Activated CD8-positive, alpha-beta T cell treated with anti-CD3 and anti-CD28 coated beads for 36 hours (primary cell): ENCODE data around the gene DISP2. TPM values are rescaled to one million over a fixed set of nuclear protein-coding genes. Genes with fewer than 3 reads are reported as not detected.

Source experiments
- ATAC-seq: fragments of 200-7000 bp; cut with Tn5 transposase; one replicate; pipeline ENCODE4 v1.10.0; 2021; ENCODE audit warnings: mild to moderate bottlenecking, moderate library complexity
- CTCF ChIA-PET: fragments of 350-600 bp; sonication (Branson Sonifier 250); formaldehyde crosslinking; loops from one replicate; lab custom pipeline; 2021; ENCODE audit warnings: antibody characterized with exemption; lab: Charles Lee
- POLR2A ChIA-PET: fragments of 350-600 bp; sonication (Branson Sonifier 250); formaldehyde crosslinking; loops from one replicate; lab custom pipeline; 2021; ENCODE audit warnings: antibody characterized with exemption; lab: Charles Lee
- DNase-seq: peaks from one replicate; pipeline ENCODE4 v3.0.0-alpha.2; 2020
- H3K27ac Mint-ChIP-seq: one replicate; pipeline ENCODE4 v1.8.0; 2021; ENCODE audit warnings: mild to moderate bottlenecking, mixed read lengths
- H3K27me3 Mint-ChIP-seq: one replicate; pipeline ENCODE4 v1.8.0; 2021; ENCODE audit warnings: mixed read lengths
- H3K36me3 Mint-ChIP-seq: one replicate; pipeline ENCODE4 v1.8.0; 2021; ENCODE audit warnings: low read depth, mixed read lengths
- H3K4me1 Mint-ChIP-seq: one replicate; pipeline ENCODE4 v1.8.0; 2021; ENCODE audit warnings: low read depth, mixed read lengths
- H3K4me3 Mint-ChIP-seq: one replicate; pipeline ENCODE4 v1.8.0; 2021; ENCODE audit warnings: mild to moderate bottlenecking, moderate library complexity, mixed read lengths
- H3K9me3 Mint-ChIP-seq: one replicate; pipeline ENCODE4 v1.8.0; 2021; ENCODE audit warnings: mixed read lengths
- intact Hi-C: fragments of 100-400 bp; cut with micrococcal nuclease; formaldehyde crosslinking; loops from one replicate; pipeline ENCODE4 v1.10.0; 2022
- total RNA-seq, 2 experiments: library from RNA; stranded (reverse); gene quantifications; one replicate each; pipeline ENCODE4 v1.2.3, GENCODE V29; 2021
- TF ChIP-seq, protein P1 (sequence below): fragments of 200-600 bp; IDR thresholded peaks from one replicate; pipeline ENCODE4 v1.8.0; 2022; ENCODE audit warnings: antibody characterized with exemption, mild to moderate bottlenecking

The DISP2 gene
- total RNA-seq, 2 experiments from 2014 or later: 0.09 to 0.20 TPM

DNA sequence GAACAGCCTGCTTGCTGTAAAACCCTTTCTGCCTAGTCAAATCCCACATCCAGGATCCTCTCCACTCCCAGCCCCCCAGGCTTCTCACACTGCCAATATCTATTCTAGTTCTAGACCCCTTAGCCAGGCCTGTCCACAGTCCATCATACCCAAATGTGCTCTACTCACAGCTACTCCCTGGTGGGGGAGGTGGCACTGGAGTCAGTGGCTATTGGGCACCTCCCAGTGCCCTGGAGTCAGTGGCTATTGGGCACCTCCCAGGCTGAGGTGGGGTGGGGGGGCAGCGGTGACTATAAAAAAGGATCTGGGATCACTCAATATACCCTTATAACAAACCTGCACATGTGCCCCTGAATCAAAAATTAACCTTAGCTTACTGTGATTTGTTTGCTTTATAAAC is 773 bp upstream of the DISP2 start:
- DNase-seq: no peak
- ChIA-PET CTCF (interaction anchor here (0.9 to 7.7 kb wide), 7 partner anchors 11 to 82 kb away, joined by 3 to 71 read pairs (median 11); no protein-coding TSS in a partner anchor), POLR2A (interaction anchor here (0.8 to 1.5 kb wide), 6 partner anchors 10 to 83 kb away, joined by 3 to 4 read pairs (median 4); partner anchors contain the start of gene IVD)
- Mint-ChIP-seq H3K4me3 (peak overlapping the region; percentile 71), H3K36me3 (no peaks in the 10 kb centered on the region), H3K9me3 (no peaks in the 10 kb centered on the region), H3K27me3 (no peaks in the 10 kb centered on the region), H3K4me1 (peaks cover 7% of the 10 kb centered on the region), H3K27ac (no peak overlapping the region)
- intact Hi-C loops: no loop called here
- ATAC-seq: no peak
- TF ChIP-seq, protein P1, sequence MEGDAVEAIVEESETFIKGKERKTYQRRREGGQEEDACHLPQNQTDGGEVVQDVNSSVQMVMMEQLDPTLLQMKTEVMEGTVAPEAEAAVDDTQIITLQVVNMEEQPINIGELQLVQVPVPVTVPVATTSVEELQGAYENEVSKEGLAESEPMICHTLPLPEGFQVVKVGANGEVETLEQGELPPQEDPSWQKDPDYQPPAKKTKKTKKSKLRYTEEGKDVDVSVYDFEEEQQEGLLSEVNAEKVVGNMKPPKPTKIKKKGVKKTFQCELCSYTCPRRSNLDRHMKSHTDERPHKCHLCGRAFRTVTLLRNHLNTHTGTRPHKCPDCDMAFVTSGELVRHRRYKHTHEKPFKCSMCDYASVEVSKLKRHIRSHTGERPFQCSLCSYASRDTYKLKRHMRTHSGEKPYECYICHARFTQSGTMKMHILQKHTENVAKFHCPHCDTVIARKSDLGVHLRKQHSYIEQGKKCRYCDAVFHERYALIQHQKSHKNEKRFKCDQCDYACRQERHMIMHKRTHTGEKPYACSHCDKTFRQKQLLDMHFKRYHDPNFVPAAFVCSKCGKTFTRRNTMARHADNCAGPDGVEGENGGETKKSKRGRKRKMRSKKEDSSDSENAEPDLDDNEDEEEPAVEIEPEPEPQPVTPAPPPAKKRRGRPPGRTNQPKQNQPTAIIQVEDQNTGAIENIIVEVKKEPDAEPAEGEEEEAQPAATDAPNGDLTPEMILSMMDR: no peak

DNA sequence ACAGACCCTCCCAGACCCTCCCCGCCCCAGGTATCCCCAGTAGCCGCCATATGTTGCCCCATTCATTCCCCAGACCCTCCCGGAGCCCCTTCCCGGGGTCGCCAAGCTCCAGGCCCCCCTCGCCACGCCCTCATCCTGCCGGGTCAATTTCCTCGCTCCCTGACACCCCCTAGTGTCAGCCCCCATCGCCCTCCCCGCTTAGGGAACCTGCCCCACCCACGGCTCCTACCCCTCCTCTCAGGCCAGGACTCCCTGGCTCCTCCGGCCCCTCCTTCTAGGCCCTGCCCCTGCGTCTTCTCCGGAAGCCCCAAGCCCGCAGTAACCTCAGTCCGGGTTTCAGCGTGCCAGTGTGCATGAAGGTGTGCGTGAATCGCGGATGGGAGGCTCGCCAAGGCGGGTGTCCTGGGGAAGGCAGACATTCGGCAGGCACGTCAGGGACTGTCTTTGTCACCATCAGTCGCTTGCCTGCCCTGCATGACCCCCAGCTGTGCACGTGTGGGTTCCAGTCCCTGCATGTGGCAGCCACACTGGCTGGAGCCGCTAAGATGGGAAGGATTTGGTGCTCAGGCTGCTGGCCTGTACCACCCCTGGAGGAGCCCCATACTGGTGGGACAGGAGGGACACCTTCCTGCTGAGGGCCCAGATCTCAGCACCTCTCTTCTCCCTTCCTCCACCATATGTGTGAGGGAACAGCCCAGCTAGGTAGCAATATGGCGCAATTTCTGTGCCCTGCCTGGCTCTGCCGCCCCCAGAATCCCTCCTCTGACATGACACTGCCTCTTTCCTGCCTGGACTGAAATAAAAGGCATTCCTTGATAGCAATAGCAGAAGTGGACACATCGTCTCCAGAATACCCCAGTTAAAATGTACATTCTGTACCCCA is 693 bp downstream of the DISP2 start:
- DNase-seq (peak; percentile 39), ATAC-seq (peak; percentile 47)
- H3K27ac Mint-ChIP-seq: no peak overlapping the region
- POLR2A ChIA-PET: interaction anchor here (0.9 to 1.5 kb wide), 2 partner anchors 8 to 16 kb away, joined by 4 to 5 read pairs; no protein-coding TSS in a partner anchor
- no peaks in the 10 kb centered on the region for H3K27me3 Mint-ChIP-seq
- no peaks in the 10 kb centered on the region for H3K9me3 Mint-ChIP-seq
- peak overlapping the region; percentile 69 for H3K4me3 Mint-ChIP-seq
- peaks cover 7% of the 10 kb centered on the region for H3K4me1 Mint-ChIP-seq
- CTCF ChIA-PET: interaction anchor here (0.9 to 7.7 kb wide), 5 partner anchors 10 to 84 kb away, joined by 3 to 71 read pairs (median 24); no protein-coding TSS in a partner anchor
- no peaks in the 10 kb centered on the region for H3K36me3 Mint-ChIP-seq
- intact Hi-C loops: no loop called here
- TF ChIP-seq, protein P1: no peak

DNA sequence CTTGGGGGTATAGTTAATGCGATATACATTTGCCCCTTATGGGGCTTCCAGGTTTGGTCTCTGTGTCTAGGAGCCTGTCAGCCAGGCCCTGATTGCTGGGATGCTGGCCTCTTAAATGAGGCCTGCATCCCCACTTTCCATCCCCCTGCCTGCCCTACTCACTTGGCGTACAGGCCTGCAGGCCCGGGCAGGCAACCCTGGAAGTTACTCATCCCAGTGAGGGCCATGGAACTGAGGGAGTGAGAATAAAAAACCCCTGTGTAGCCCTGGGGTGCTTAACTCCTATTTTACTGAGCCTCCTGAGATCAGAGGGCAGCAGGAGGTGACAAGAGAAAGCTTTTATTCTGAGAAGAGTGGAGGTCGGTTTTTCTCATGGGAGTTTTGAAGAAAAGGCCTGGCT is 2.0 kb downstream of the DISP2 start:
- TF ChIP-seq, protein P1: no peak
- ChIA-PET POLR2A (no interaction called here), CTCF (interaction anchor here (0.9 to 2.3 kb wide), 2 partner anchors 16 to 21 kb away, joined by 3 to 9 read pairs; no protein-coding TSS in a partner anchor)
- ATAC-seq (no peak), DNase-seq (no peak)
- Mint-ChIP-seq H3K9me3 (no peaks in the 10 kb centered on the region), H3K27me3 (no peaks in the 10 kb centered on the region), H3K4me3 (no peak overlapping the region), H3K27ac (no peak overlapping the region), H3K36me3 (no peaks in the 10 kb centered on the region), H3K4me1 (peaks cover 7% of the 10 kb centered on the region)
- intact Hi-C loops: no loop called here

DNA sequence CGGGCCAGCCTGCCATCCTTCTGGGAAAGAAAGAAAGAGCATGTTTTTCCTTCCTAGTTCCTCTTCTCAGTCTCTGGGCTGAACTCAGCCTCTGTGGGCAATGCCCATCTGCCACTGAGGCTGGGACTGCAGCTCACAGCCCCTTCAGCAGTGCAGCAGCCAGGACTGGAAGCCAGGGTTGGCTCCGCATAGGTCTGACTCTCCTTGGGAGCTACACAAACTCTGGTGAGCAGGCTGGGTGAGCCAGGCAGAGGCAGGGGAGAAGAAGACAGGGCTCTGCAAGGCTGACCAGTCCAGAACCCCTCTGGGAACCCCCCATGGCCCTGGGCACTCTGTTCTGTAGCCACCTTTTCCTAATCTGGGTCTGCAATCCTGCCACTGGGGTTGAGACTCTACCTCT is 3.6 kb downstream of the DISP2 start:
- Mint-ChIP-seq H3K4me3 (no peak overlapping the region), H3K4me1 (peaks cover 18% of the 10 kb centered on the region), H3K36me3 (no peaks in the 10 kb centered on the region), H3K9me3 (no peaks in the 10 kb centered on the region), H3K27ac (no peak overlapping the region), H3K27me3 (no peaks in the 10 kb centered on the region)
- TF ChIP-seq, protein P1: no peak
- ChIA-PET POLR2A (no interaction called here), CTCF (interaction anchor here (2.3 kb wide), 1 partner anchor 18 kb away, joined by 9 read pairs; no protein-coding TSS in a partner anchor)
- DNase-seq (no peak), ATAC-seq (no peak)
- intact Hi-C loops: no loop called here

DNA sequence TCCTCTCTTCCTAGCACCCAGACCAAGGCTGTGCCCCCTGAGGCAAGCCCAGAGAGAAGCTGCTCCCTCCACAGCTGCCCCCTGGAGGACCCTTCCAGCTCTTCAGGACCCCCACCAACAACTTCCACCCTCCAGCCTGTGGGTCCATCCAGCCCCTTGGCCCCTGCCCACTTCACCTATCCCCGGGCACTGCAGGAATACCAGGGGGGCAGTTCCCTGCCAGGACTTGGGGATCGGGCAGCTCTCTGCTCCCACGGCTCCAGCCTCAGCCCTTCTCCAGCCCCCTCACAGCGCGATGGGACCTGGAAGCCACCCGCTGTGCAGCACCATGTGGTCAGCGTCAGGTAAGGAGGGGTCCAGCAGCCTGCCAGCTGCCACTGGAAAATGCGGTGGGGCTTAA is 5.6 kb downstream of the DISP2 start:
- DNase-seq (no peak), ATAC-seq (no peak)
- intact Hi-C loops: no loop called here
- no peaks in the 10 kb centered on the region for H3K36me3 Mint-ChIP-seq
- TF ChIP-seq, protein P1: no peak
- ChIA-PET POLR2A (interaction anchor here (1.3 kb wide), 1 partner anchor 42 kb away, joined by 3 read pairs; the partner anchor contains the start of gene IVD), CTCF (no interaction called here)
- H3K27me3 Mint-ChIP-seq: no peaks in the 10 kb centered on the region
- no peak overlapping the region for H3K27ac Mint-ChIP-seq
- no peak overlapping the region for H3K4me3 Mint-ChIP-seq
- H3K4me1 Mint-ChIP-seq: peaks cover 26% of the 10 kb centered on the region
- no peaks in the 10 kb centered on the region for H3K9me3 Mint-ChIP-seq
